ENCODE data around the gene SOCS6. TPM values are rescaled to one million over a fixed set of nuclear protein-coding genes. Genes with fewer than 3 reads are reported as not detected.

The SOCS6 gene
- total RNA-seq, 1 experiment from 2014 or later: 16.9 TPM

DNA sequence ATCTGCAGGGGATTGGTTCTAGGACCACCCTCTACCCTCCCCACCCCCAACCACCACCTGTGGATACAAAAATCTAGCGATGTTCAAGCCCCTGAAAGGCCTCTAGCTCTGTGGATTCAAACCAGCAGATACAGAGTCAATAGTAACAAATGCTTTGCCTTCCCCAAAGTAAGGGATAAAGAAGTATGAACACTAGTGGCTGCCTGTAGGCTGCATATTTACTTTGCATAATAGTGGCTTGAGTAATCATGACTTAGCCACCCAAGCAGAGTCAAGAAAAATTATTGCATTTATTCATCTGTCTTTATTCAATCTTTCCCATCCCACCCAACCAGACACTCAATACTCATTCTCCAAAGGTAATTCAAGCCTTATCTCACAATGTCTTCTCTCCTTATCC, 43.8 kb downstream of the SOCS6 start:
- CTCF ChIA-PET: interaction anchor here (0.9 to 2.0 kb wide), 4 partner anchors 37 to 137 kb away, joined by 3 to 14 read pairs (median 4); no protein-coding TSS in a partner anchor
- DNase-seq (ENCODE audit: unreplicated experiment): peak; percentile 19
- H3K36me3 Mint-ChIP-seq (ENCODE audit: insufficient read depth, unreplicated experiment): peaks cover 19% of the 10 kb centered on the region
- no TSS peak for BruUV-seq (replicated peaks)
- no peak overlapping the region for H3K4me3 Mint-ChIP-seq (ENCODE audit: unreplicated experiment)
- H3K4me1 Mint-ChIP-seq (ENCODE audit: insufficient read depth, unreplicated experiment): peaks cover 32% of the 10 kb centered on the region
- no peaks in the 10 kb centered on the region for H3K9me3 Mint-ChIP-seq (ENCODE audit: unreplicated experiment)
- intact Hi-C loops (cut with micrococcal nuclease): loop anchor here (1.0 to 2.0 kb wide), 3 partner anchors 44 to 127 kb away; partner anchors contain the start of genes RTTN and SOCS6
- no peaks in the 10 kb centered on the region for H3K27me3 Mint-ChIP-seq (ENCODE audit: insufficient read depth, unreplicated experiment)
- POLR2A ChIA-PET: interaction anchor here (0.9 to 1.4 kb wide), 2 partner anchors 39 to 43 kb away, joined by 3 to 8 read pairs; partner anchors contain the start of gene SOCS6
- TF ChIP-seq, protein P1, sequence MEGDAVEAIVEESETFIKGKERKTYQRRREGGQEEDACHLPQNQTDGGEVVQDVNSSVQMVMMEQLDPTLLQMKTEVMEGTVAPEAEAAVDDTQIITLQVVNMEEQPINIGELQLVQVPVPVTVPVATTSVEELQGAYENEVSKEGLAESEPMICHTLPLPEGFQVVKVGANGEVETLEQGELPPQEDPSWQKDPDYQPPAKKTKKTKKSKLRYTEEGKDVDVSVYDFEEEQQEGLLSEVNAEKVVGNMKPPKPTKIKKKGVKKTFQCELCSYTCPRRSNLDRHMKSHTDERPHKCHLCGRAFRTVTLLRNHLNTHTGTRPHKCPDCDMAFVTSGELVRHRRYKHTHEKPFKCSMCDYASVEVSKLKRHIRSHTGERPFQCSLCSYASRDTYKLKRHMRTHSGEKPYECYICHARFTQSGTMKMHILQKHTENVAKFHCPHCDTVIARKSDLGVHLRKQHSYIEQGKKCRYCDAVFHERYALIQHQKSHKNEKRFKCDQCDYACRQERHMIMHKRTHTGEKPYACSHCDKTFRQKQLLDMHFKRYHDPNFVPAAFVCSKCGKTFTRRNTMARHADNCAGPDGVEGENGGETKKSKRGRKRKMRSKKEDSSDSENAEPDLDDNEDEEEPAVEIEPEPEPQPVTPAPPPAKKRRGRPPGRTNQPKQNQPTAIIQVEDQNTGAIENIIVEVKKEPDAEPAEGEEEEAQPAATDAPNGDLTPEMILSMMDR (IDR thresholded peaks at IDR 0.05; ENCODE audit: unreplicated experiment): no peak
- H3K27ac Mint-ChIP-seq (ENCODE audit: low read depth, unreplicated experiment): peak overlapping the region; percentile 94

DNA sequence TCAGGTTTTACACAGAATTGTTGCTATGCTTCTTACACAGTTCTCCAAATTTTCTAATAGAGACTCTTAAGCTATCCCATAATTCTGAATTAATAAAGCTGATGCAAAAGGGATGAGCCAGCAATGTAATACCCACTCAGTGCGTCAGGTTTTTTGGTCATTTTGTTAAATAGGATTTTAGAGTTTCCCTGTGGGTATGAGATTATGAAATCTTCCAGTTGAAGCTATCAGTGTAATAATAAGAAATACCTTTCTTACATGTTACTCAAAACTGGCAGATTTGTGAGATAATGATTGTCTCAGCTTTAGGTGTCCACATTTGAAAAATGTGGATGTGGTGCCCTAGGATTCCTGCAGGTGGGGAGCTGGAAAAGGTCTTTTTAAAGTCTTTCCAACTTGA, 44.5 kb downstream of the SOCS6 start:
- Mint-ChIP-seq H3K4me3 (ENCODE audit: unreplicated experiment) (no peak overlapping the region), H3K9me3 (ENCODE audit: unreplicated experiment) (no peaks in the 10 kb centered on the region), H3K36me3 (ENCODE audit: insufficient read depth, unreplicated experiment) (peaks cover 20% of the 10 kb centered on the region), H3K27me3 (ENCODE audit: insufficient read depth, unreplicated experiment) (no peaks in the 10 kb centered on the region), H3K4me1 (ENCODE audit: insufficient read depth, unreplicated experiment) (peaks cover 29% of the 10 kb centered on the region), H3K27ac (ENCODE audit: low read depth, unreplicated experiment) (peak overlapping the region; percentile 94)
- TF ChIP-seq, protein P1 (IDR thresholded peaks at IDR 0.05; ENCODE audit: unreplicated experiment): no peak
- BruUV-seq (replicated peaks): TSS peak; percentile 65
- POLR2A ChIA-PET: interaction anchor here (0.6 to 1.6 kb wide), 9 partner anchors 13 to 148 kb away, joined by 3 to 16 read pairs (median 6); partner anchors contain the start of gene SOCS6
- CTCF ChIA-PET: interaction anchor here (0.9 to 2.0 kb wide), 7 partner anchors 13 to 138 kb away, joined by 3 to 14 read pairs (median 4); no protein-coding TSS in a partner anchor
- no peak for DNase-seq (ENCODE audit: unreplicated experiment)
- intact Hi-C loops (cut with micrococcal nuclease): loop anchor here (1.0 to 2.0 kb wide), 2 partner anchors 45 to 89 kb away; partner anchors contain the start of gene SOCS6

DNA sequence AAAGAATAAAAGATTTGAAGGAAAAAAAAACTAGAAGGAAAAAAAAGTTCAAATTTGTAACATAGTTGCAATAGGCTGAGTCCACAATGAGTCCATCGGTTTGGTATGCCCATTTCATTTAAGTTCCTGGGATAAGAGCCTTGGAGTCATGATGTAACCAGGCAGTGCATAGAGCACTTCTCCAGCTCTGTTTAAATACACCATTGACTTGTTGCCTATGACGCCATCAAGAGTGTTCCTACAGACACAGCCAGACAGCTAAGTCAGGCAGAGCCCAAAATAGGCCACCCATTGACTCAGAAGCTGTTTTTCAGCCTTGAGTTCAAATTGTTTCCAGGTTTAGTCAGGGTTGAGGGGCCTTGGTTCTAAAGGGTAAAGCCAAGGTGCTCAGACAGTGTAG, 44.9 kb downstream of the SOCS6 start:
- H3K4me3 Mint-ChIP-seq (ENCODE audit: unreplicated experiment): no peak overlapping the region
- H3K4me1 Mint-ChIP-seq (ENCODE audit: insufficient read depth, unreplicated experiment): peaks cover 26% of the 10 kb centered on the region
- DNase-seq (ENCODE audit: unreplicated experiment): peak; percentile 71
- no peaks in the 10 kb centered on the region for H3K27me3 Mint-ChIP-seq (ENCODE audit: insufficient read depth, unreplicated experiment)
- no TSS peak for BruUV-seq (replicated peaks)
- peaks cover 24% of the 10 kb centered on the region for H3K36me3 Mint-ChIP-seq (ENCODE audit: insufficient read depth, unreplicated experiment)
- intact Hi-C loops (cut with micrococcal nuclease): loop anchor here (1.0 to 2.0 kb wide), 4 partner anchors 45 to 101 kb away; partner anchors contain the start of gene SOCS6
- H3K9me3 Mint-ChIP-seq (ENCODE audit: unreplicated experiment): no peaks in the 10 kb centered on the region
- TF ChIP-seq, protein P1 (IDR thresholded peaks at IDR 0.05; ENCODE audit: unreplicated experiment): no peak
- POLR2A ChIA-PET: interaction anchor here (0.6 to 1.6 kb wide), 11 partner anchors 10 to 148 kb away, joined by 3 to 16 read pairs (median 4); partner anchors contain the start of gene SOCS6
- CTCF ChIA-PET: interaction anchor here (0.9 to 2.0 kb wide), 7 partner anchors 13 to 138 kb away, joined by 3 to 14 read pairs (median 4); no protein-coding TSS in a partner anchor
- peak overlapping the region; percentile 94 for H3K27ac Mint-ChIP-seq (ENCODE audit: low read depth, unreplicated experiment)

DNA sequence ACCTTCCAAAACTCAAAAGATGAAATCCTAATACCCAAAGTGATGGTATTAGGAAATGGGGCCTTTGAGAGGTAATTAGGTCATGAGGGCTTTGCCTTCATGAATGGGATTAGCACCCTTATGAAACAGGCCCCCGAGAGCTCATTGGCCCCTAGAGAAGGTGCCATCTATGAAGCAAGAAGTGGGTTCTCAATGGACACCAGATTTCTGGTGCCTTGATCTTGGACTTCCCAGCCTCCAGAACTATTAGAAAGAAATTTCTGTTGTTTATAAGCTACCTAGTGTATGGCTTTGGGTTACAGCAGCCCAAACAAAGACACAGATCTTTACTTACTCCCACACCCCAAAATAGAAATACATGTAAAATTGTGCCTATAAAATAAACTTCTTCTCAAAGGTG, 45.4 kb downstream of the SOCS6 start:
- Mint-ChIP-seq H3K27ac (ENCODE audit: low read depth, unreplicated experiment) (peak overlapping the region; percentile 94), H3K4me1 (ENCODE audit: insufficient read depth, unreplicated experiment) (peaks cover 26% of the 10 kb centered on the region), H3K4me3 (ENCODE audit: unreplicated experiment) (no peak overlapping the region), H3K9me3 (ENCODE audit: unreplicated experiment) (no peaks in the 10 kb centered on the region), H3K36me3 (ENCODE audit: insufficient read depth, unreplicated experiment) (peaks cover 24% of the 10 kb centered on the region), H3K27me3 (ENCODE audit: insufficient read depth, unreplicated experiment) (no peaks in the 10 kb centered on the region)
- CTCF ChIA-PET: interaction anchor here (1.2 to 2.0 kb wide), 4 partner anchors 20 to 100 kb away, joined by 3 to 14 read pairs (median 4); no protein-coding TSS in a partner anchor
- BruUV-seq (replicated peaks): TSS peak; percentile 79
- TF ChIP-seq, protein P1 (IDR thresholded peaks at IDR 0.05; ENCODE audit: unreplicated experiment): no peak
- intact Hi-C loops (cut with micrococcal nuclease): loop anchor here (1.0 kb wide), 2 partner anchors 50 to 100 kb away; no protein-coding TSS in a partner anchor
- POLR2A ChIA-PET: interaction anchor here (0.8 to 1.6 kb wide), 8 partner anchors 10 to 129 kb away, joined by 3 to 16 read pairs (median 5); partner anchors contain the start of gene SOCS6
- DNase-seq (ENCODE audit: unreplicated experiment): no peak
